GM19351 (cell line): ENCODE measurements around the gene WDR18.

Experiments
- ATAC-seq: cut with Tn5 transposase; IDR thresholded peaks from one replicate; pipeline ENCODE4 v1.9.1; 2021; ENCODE audit warnings: mild to moderate bottlenecking, moderate library complexity; ENCODE audit not compliant: unreplicated experiment

WDR18 gene

GRCh38 chr19:964761-965694, 19.1 kb upstream of the WDR18 start:
- no peak for ATAC-seq

- no peak for ATAC-seq
These were observed 17.6 kb upstream of the WDR18 start for GRCh38 chr19:966485-967088.

GRCh38 chr19:970695-971094, 13.4 kb upstream of the WDR18 start:
- no peak for ATAC-seq

GRCh38 chr19:971795-972194, 12.3 kb upstream of the WDR18 start:
- ATAC-seq: no peak

GRCh38 chr19:972281-972680, 11.9 kb upstream of the WDR18 start:
- no peak for ATAC-seq

GRCh38 chr19:973726-974563, 10.2 kb upstream of the WDR18 start:
- ATAC-seq: no peak

- ATAC-seq: no peak
These were observed 9.4 kb upstream of the WDR18 start for GRCh38 chr19:974564-975257.

- ATAC-seq: no peak
These were observed 7.7 kb upstream of the WDR18 start for GRCh38 chr19:976476-976875.

GRCh38 chr19:977058-977464, 7.1 kb upstream of the WDR18 start:
- no peak for ATAC-seq

GRCh38 chr19:979318-979741, 4.8 kb upstream of the WDR18 start:
- ATAC-seq: no peak

GRCh38 chr19:980133-980998, 3.8 kb upstream of the WDR18 start:
- no peak for ATAC-seq

- peak; percentile 45 for ATAC-seq
These were observed 1.5 kb upstream of the WDR18 start for GRCh38 chr19:982567-983170.

- no peak for ATAC-seq
These were observed 1.9 kb downstream of the WDR18 start for GRCh38 chr19:986083-986482.

GRCh38 chr19:988081-988480, 3.9 kb downstream of the WDR18 start:
- no peak for ATAC-seq

GRCh38 chr19:988510-988909, 4.4 kb downstream of the WDR18 start:
- no peak for ATAC-seq

GRCh38 chr19:989381-990081, 5.4 kb downstream of the WDR18 start:
- ATAC-seq: no peak

- ATAC-seq: no peak
These were observed 6.0 kb downstream of the WDR18 start for GRCh38 chr19:990119-990571.

- ATAC-seq: no peak
These were observed 6.6 kb downstream of the WDR18 start for GRCh38 chr19:990746-991145.
